HG03442 (cell line): ENCODE data around the gene ERGIC1.
"Not testable (repeated sequence)": the region's sequence is repeated elsewhere in the genome, so short reads cannot be mapped to it uniquely, and the experiment has no call there.

ENCODE experiments used
- ATAC-seq: cut with Tn5 transposase; IDR thresholded peaks from one replicate; pipeline ENCODE4 v1.9.1; 2021; ENCODE audit warnings: mild to moderate bottlenecking, moderate library complexity; ENCODE audit not compliant: unreplicated experiment

Gene ERGIC1

GRCh38 chr5:172833686-172834414, at the start of gene ERGIC1:
Gene ERGIC1, plus strand, starts transcription at chr5:172834251. Its CDS starts 163 bp downstream, at chr5:172834414.
- ATAC-seq, result peak; percentile 79

DNA sequence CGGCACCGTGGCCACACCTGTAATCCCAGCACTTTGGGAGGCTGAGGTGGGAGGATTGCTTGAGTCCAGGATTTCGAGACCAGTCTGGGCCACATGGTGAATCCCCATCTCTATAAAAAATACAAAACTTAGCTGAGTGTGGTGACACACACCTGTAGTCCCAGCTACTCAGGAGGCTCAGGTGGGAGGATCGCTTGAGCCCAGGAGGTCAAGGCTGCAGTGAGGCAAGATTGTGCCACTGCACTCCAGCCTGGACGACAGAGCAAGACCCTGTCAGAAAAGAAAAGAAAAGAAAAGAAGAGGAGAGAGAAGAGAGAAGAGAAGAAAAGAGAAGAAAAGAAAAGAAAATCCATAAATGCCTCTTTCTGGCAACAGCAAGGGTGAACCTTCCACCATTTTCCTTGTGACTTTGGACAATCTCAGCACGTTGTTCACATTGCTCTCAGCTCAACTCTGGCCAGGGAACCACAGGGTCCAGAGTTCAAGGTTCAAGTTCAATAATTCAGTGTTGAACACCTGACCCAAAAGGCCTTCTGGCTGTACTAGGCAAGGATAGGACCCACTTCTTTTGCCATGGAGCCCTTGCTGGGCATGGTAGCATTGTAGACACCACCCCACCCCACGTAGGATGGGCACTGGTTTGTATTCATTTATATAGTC, 48.5 kb upstream of the ERGIC1 start:
- no peak for ATAC-seq

GRCh38 chr5:172786736-172787462, 47.2 kb upstream of the ERGIC1 start:
- no peak for ATAC-seq

- ATAC-seq, result not testable (repeated sequence)
Observed at GRCh38 chr5:172787538-172787937, 46.5 kb upstream of the ERGIC1 start.

- no peak for ATAC-seq
Observed at GRCh38 chr5:172788771-172789686, 45.0 kb upstream of the ERGIC1 start.

DNA sequence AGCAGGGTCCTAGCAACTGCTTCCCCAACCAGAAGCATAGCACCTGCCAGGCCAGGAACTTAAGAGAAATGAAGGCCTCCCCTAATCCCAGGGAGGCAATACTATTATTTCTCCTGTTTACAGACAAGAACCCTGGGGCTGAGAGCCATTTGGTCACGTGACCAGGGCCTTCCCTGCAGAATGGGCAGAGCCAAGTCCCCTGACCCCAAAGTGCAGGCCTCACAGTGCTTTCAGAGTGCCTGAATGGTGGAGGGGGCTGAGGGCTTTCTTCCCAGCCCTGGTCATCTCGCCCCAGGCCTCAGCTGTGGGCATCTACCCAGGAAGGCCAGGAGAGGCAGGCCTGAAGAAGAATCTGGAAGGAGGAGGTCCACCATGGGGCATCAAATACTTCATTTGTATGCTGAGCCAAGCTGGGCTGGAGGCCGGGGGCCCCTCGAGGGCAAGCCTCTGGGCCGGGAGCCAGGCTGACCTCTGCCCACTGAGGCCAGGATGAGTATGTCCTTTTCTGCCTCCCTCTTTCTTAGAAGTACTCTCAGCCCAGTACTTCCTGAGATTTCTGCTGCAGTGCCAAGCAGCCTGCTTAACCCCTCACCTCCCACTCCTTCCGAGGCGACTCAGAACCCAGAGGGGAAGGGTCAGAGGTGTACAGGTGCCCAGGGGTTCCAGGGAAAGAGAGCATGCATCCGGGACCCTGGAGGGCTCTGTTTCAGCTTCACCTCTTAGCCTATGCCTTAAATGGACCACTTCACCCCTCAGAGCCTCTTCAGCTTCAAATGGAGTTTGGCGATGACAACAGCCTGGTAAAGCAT, 44.2 kb upstream of the ERGIC1 start:
- no peak for ATAC-seq

GRCh38 chr5:172790496-172790889, 43.6 kb upstream of the ERGIC1 start:
- no peak for ATAC-seq

DNA sequence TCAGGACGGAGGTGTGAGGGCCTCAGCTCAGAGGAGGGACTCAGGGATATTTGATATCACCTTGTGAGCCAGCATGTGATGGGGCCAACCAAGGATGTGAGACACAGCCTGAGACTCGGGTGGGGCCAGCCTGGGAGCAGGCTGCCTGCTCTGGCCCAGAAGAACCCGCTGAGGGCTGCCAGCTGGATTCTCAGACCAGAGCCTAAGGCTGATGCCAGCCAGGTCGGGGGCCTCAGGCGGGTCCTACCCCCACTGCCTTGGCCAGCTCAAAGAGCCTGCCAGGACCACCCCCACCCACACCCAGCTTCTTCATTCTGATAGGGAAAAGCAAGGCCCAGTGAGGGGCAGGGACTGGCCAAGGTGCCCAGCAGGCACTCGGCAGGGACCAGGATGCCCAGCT, 42.8 kb upstream of the ERGIC1 start:
- no peak for ATAC-seq

DNA sequence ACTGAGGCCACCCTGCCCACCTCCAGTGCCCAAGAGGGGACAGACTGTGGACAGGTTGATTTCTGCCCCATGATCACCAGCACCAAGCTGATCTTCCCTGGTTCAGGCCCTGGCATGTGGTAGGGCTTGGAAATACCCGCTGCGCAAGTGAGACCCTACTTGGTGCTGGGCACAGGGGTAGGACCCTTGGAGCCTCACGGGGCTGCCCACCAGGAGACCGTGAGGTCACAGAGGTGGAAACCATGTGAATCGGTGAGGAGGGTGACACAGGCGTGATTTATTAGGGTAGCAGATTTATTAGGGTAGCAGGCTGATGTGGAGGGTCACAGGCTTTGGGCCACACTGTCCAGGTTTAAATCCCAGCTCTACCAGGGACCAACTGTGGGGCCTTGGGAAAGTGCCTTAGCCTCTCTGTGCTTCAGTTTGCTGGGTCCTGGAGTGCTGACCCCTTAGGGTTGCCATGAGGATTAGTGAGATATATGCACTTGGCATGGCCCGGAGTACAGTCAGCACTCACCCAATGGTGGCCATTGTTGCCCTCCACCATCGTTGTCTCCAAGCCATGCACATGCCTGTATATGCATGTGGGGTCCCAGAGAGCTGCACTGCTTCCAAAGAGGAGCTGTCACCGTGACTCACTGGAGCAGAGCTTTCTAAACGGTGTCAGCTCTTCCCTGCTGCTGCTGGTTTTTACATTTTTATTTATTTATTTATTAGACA, 42.2 kb upstream of the ERGIC1 start:
- no peak for ATAC-seq

DNA sequence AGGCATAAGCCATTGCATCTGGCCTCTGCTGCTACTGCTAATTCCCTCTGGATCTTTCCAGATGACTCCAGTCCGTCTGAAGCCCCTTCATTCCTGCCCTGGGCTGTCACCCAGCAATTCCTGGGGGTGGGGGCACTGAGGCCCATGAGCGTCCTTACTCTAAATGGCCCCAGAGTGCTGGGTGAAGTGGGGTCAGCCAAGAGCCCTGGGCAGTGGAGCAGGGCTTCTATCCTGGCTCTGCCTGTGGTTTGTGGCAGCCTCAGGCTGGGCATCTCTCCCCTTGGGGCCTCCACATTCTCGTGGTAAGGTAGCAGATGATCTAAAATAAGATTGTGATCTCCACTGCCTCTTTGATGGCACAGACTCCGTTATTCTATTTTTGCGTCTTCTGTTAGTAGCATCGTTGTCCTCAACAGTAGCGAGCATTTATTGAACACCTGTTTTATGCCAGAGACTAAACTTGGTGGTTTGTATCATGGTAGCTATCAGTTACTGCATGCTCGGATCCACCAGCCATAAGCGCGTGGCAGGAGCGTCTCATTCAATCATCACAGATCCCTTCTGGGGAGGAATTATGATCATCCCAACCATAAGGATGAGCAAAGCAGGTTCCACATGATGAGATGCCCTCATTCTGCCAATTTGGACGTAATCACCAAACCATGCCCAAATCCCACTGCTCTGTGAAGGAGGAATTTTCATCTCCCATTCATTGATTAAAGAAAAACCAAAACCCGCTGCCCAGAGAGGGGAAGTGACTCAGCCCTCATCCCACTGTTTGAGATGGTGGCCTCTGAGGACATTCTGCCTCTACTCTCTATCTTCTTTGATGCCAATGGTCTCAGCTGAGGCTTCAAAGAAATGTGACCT, 41.1 kb upstream of the ERGIC1 start:
- ATAC-seq, result no peak

DNA sequence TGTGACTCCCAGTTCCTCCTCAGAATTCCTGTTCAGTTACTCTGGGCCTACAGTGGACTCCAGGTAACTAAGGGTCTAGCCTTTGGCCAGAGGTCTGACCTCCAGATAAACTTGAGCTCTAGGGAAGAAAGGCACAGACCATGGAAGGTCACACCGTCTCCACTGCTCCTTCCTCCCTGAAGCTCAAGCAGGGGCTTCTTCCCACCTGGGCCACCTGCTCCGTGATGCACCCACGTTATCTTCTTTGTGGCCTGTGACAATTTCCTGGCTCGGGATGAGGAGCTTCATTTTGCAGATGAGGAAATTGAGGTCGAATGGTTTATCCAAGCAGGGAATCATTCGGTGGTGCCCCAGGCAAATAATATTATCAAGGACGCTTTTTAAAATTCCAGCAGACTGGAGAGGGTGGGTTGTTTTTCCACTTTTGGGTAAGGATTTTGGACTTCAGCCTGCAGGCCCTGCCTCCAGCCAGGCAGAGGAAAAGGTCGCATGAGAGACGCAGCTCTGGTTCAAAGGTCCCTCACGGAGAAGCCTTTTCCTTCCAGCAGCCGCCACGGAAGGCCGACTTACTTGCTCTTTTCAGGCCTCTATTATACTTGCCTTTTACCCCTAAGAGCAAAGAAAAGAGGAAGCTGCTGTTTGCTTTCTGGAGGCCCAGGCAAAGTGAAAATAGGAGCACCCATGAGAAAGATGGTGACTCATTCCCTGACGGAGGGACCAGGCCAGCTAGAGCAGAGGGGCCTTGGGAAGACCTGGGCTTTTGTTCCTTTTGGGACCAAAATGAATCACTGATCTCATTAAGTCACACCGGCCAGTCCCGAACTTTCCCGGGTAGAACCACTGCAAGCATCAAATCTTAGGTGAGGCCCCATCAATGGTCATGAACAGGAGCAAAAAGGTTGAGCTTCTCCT, 40.2 kb upstream of the ERGIC1 start:
- ATAC-seq, result no peak

DNA sequence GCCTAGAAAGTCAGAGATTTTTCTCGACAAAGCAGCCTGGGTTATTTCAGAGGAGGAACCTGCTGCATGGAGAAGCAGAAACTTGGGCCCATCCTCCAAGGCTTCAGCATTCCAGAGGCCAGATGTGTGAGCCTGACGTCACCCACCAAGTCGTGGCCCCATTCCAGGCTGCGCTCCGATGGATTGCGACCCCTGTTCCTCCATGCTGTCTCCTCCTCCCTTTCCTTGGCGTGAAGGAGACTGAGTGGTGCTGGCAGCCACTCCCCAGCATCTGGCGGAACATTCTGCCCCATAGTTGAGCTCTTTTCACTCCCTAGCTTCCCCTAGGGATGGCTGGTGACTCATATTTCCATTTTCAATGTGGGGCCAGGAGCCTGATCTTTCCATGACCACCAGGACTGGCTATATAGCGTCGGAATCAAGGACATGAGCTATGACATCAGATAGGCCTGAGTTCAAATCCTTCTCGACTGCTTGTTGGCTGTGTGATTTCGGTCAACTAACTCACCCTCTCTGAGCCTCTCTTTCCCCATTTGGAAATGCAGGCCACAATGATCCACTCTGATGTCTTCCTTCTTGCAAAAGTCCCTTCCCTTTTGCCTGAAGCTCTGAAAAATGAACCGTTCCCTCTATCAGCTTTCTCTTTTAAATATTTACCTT, 38.6 kb upstream of the ERGIC1 start:
- ATAC-seq, result no peak

GRCh38 chr5:172796306-172796705, 37.7 kb upstream of the ERGIC1 start:
- ATAC-seq, result no peak

DNA sequence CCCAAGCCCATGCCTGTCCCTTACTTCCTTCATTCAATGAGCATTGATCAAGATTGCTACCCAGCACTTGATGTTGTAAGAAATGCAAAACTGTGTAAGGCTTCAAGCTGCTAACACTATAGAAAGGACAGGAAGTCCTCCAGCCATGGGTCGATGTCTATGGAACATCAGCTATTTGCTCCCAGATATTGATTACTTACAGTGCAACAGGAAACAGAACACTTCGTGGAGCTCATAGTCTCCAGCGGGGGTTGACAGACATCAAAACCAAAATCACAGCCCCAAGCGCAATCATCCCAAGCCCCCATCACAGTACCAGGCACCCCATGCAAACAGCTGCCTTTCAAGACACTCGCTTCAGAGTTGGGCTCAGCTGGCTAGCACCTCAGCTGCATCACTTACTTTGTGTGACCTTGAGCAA, 36.3 kb upstream of the ERGIC1 start:
- ATAC-seq, result no peak

DNA sequence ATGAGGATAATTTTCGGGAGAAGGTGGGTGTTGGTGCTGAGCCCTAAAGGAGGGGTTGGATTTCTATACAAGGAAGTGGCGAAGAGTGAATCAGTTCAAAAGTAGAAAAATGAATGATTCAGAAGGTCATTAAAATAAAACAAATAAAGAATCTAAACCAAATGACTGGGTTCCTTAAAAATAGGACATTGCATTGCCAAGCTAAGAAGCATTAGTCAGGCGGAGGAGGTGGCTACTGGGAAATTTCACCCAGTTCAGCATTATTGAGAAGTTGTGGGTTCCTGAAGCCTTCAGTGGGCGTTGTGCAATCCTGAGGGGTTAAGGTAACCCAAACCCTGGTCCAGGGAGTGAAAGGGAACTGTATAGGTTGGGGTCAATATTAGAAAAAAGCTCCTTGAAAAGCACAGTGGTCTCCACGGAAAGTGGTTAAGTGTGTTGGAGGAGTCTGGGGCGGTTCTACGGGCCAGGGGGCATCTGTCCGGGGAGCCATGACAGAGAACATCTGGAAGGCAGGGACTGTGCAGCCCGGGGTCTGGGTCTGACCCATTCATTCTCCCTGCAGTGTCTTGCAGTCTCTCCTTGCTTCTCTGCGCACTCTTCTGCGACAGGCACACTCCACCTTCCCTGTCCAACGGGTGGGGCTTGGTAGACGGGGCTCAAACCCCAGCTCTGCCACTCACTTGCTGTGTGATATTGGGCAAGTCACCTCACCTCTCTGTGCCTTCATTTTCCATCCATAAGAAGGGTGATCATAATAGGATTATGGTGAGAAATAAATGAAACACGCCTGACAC, 35.4 kb upstream of the ERGIC1 start:
- ATAC-seq, result no peak

GRCh38 chr5:172799416-172799815, 34.6 kb upstream of the ERGIC1 start:
- ATAC-seq, result no peak
